ENCODE measurements around the gene UPP1. TPM values are rescaled to one million over a fixed set of nuclear protein-coding genes. Genes with fewer than 3 reads are reported as not detected.

Gene UPP1
- polyA plus RNA-seq, 1 donor from 2014 or later: 19.5 TPM

GRCh38 chr7:48048113-48048512 lies 41.0 kb upstream of the UPP1 start:
- TF ChIP-seq REST (IDR thresholded peaks at IDR 0.05; ENCODE audit: borderline replicate concordance): no peak
- TF ChIP-seq POLR2AphosphoS5 (IDR thresholded peaks at IDR 0.05): no peak
- no peak for TF ChIP-seq RAD21 (conservative IDR thresholded peaks at IDR 0.05)
- no peak for TF ChIP-seq EP300 (conservative IDR thresholded peaks at IDR 0.05; ENCODE audit: poor library complexity, severe bottlenecking)
- no peak for TF ChIP-seq MXI1 (conservative IDR thresholded peaks at IDR 0.05; ENCODE audit: poor library complexity, severe bottlenecking)
- no peak for TF ChIP-seq CTCF (IDR thresholded peaks at IDR 0.05; ENCODE audit: poor library complexity, severe bottlenecking)
- no peak for TF ChIP-seq EZH2 (IDR thresholded peaks at IDR 0.05; ENCODE audit: borderline replicate concordance, insufficient read depth, low read length, poor library complexity, severe bottlenecking)
- no peak for TF ChIP-seq TAF1 (IDR thresholded peaks at IDR 0.05; ENCODE audit: low read depth)
- no peak for TF ChIP-seq SMC3 (conservative IDR thresholded peaks at IDR 0.05; ENCODE audit: poor library complexity)
- H3K9me2 ChIP-seq (ENCODE audit: insufficient read depth, low read length): no peaks in the 10 kb centered on the region
- no peak overlapping the region for H3K9ac ChIP-seq (ENCODE audit: low read length)
- no peak overlapping the region for H3K4me2 ChIP-seq (ENCODE audit: low read length)
- H3K9me3 ChIP-seq (ENCODE audit: low read length): no peaks in the 10 kb centered on the region
- no peaks in the 10 kb centered on the region for H4K20me1 ChIP-seq (ENCODE audit: insufficient read depth)
- no peaks in the 10 kb centered on the region for H3K79me2 ChIP-seq (replicated peaks; ENCODE audit: insufficient read depth, low read length)
- H3K4me3 ChIP-seq (ENCODE audit: low read length): no peak overlapping the region
- H3K36me3 ChIP-seq (ENCODE audit: insufficient read depth, low read length): no peaks in the 10 kb centered on the region
- H2AFZ ChIP-seq (ENCODE audit: low read depth, low read length): no peak overlapping the region
- no peaks in the 10 kb centered on the region for H3K27me3 ChIP-seq (ENCODE audit: insufficient read depth, low read depth, low read length)
- H3K27ac ChIP-seq (ENCODE audit: low read length): no peak overlapping the region
- no peaks in the 10 kb centered on the region for H3F3A ChIP-seq (ENCODE audit: insufficient read depth, low read length, poor library complexity, severe bottlenecking)

GRCh38 chr7:48049850-48050249 lies 39.2 kb upstream of the UPP1 start:
- H3K4me2 ChIP-seq (ENCODE audit: low read length): no peak overlapping the region
- TF ChIP-seq MXI1 (conservative IDR thresholded peaks at IDR 0.05; ENCODE audit: poor library complexity, severe bottlenecking): no peak
- TF ChIP-seq CTCF (IDR thresholded peaks at IDR 0.05; ENCODE audit: poor library complexity, severe bottlenecking): no peak
- TF ChIP-seq EP300 (conservative IDR thresholded peaks at IDR 0.05; ENCODE audit: poor library complexity, severe bottlenecking): no peak
- TF ChIP-seq TAF1 (IDR thresholded peaks at IDR 0.05; ENCODE audit: low read depth): no peak
- TF ChIP-seq EZH2 (IDR thresholded peaks at IDR 0.05; ENCODE audit: borderline replicate concordance, insufficient read depth, low read length, poor library complexity, severe bottlenecking): no peak
- no peak for TF ChIP-seq RAD21 (conservative IDR thresholded peaks at IDR 0.05)
- no peak for TF ChIP-seq SMC3 (conservative IDR thresholded peaks at IDR 0.05; ENCODE audit: poor library complexity)
- no peak for TF ChIP-seq REST (IDR thresholded peaks at IDR 0.05; ENCODE audit: borderline replicate concordance)
- no peak for TF ChIP-seq POLR2AphosphoS5 (IDR thresholded peaks at IDR 0.05)
- no peak overlapping the region for H3K9ac ChIP-seq (ENCODE audit: low read length)
- no peaks in the 10 kb centered on the region for H3K9me2 ChIP-seq (ENCODE audit: insufficient read depth, low read length)
- no peaks in the 10 kb centered on the region for H3K79me2 ChIP-seq (replicated peaks; ENCODE audit: insufficient read depth, low read length)
- no peak overlapping the region for H2AFZ ChIP-seq (ENCODE audit: low read depth, low read length)
- no peaks in the 10 kb centered on the region for H3K36me3 ChIP-seq (ENCODE audit: insufficient read depth, low read length)
- H3F3A ChIP-seq (ENCODE audit: insufficient read depth, low read length, poor library complexity, severe bottlenecking): no peaks in the 10 kb centered on the region
- no peaks in the 10 kb centered on the region for H4K20me1 ChIP-seq (ENCODE audit: insufficient read depth)
- no peak overlapping the region for H3K4me3 ChIP-seq (ENCODE audit: low read length)
- H3K27ac ChIP-seq (ENCODE audit: low read length): no peak overlapping the region
- H3K27me3 ChIP-seq (ENCODE audit: insufficient read depth, low read depth, low read length): no peaks in the 10 kb centered on the region
- no peaks in the 10 kb centered on the region for H3K9me3 ChIP-seq (ENCODE audit: low read length)
